Mesenchymal stem cell (in vitro differentiated cells and primary cell): ENCODE measurements around the gene CYP11A1.

Experiments used
- DNase-seq: peaks from one replicate; pipeline ENCODE4 v3.0.0-alpha.2; 2013
- H2AFZ ChIP-seq: one replicate; pipeline ENCODE4 v1.6.1; 2013; ENCODE audit warnings: low read depth, mild to moderate bottlenecking, control low read depth, inconsistent platforms, low read length, moderate library complexity
- H2AK5ac ChIP-seq: 2 replicates; pipeline ENCODE4 v1.6.1; 2013; ENCODE audit warnings: low read length, moderate library complexity, mild to moderate bottlenecking, inconsistent platforms; ENCODE audit not compliant: severe bottlenecking
- H2BK120ac ChIP-seq: one replicate; pipeline ENCODE4 v1.6.1; 2013; ENCODE audit warnings: low read depth, mild to moderate bottlenecking, inconsistent platforms, low read length, moderate library complexity
- H2BK12ac ChIP-seq, 2 experiments: one replicate each; pipeline ENCODE4 v1.6.1; 2013; ENCODE audit warnings: inconsistent platforms in 2 of 2, low read length in 2 of 2, mild to moderate bottlenecking in 2 of 2, moderate library complexity in 2 of 2, control low read depth in 1 of 2
- H2BK15ac ChIP-seq: one replicate; pipeline ENCODE4 v1.6.1; 2013; ENCODE audit warnings: mild to moderate bottlenecking, low read depth, inconsistent platforms; ENCODE audit not compliant: poor library complexity, severe bottlenecking
- H2BK5ac ChIP-seq: 2 replicates; pipeline ENCODE4 v1.6.1; 2013; ENCODE audit warnings: low read depth, mild to moderate bottlenecking, low read length, control low read depth, inconsistent platforms; ENCODE audit not compliant: poor library complexity, severe bottlenecking
- H3K14ac ChIP-seq, 2 experiments: one replicate each; pipeline ENCODE4 v1.6.1; 2013; ENCODE audit warnings: inconsistent platforms in 2 of 2, low read length in 2 of 2, control low read depth in 1 of 2, mild to moderate bottlenecking in 1 of 2, moderate library complexity in 1 of 2
- H3K18ac ChIP-seq, 2 experiments: one replicate each; pipeline ENCODE4 v1.6.1; 2013; ENCODE audit warnings: inconsistent platforms in 2 of 2, low read length in 2 of 2, control low read depth in 1 of 2, low read depth in 1 of 2, mild to moderate bottlenecking in 1 of 2
- H3K23ac ChIP-seq, 2 experiments: one replicate each; pipeline ENCODE4 v1.6.1; 2013; ENCODE audit warnings: inconsistent platforms in 2 of 2, low read length in 2 of 2, mild to moderate bottlenecking in 2 of 2, moderate library complexity in 2 of 2, control low read depth in 1 of 2
- H3K27ac ChIP-seq: 2 replicates; pipeline ENCODE4 v1.5.1; 2013; ENCODE audit warnings: mild to moderate bottlenecking, moderate library complexity, low read length, control low read depth, inconsistent platforms; ENCODE audit not compliant: poor library complexity, severe bottlenecking
- H3K27me3 ChIP-seq, 2 experiments: 2 replicates each; pipeline versions ENCODE4 v1.6.1 to v1.7.0; 2013; ENCODE audit warnings: low read length in 2 of 2, mild to moderate bottlenecking in 2 of 2, moderate library complexity in 2 of 2, control low read depth in 1 of 2, inconsistent platforms in 1 of 2; ENCODE audit not compliant: control insufficient read depth in 1 of 2, insufficient read depth in 1 of 2
- H3K36me3 ChIP-seq, 2 experiments: 2 replicates each; pipeline versions ENCODE4 v1.6.1 to v1.7.0; 2013; ENCODE audit warnings: low read length in 2 of 2, control low read depth in 1 of 2, inconsistent platforms in 1 of 2, low read depth in 1 of 2, mild to moderate bottlenecking in 1 of 2; ENCODE audit not compliant: insufficient read depth in 2 of 2, control insufficient read depth in 1 of 2
- H3K4ac ChIP-seq, 2 experiments: one replicate each; pipeline ENCODE4 v1.6.1; 2013; ENCODE audit warnings: inconsistent platforms in 2 of 2, low read length in 2 of 2, mild to moderate bottlenecking in 2 of 2, moderate library complexity in 2 of 2, control low read depth in 1 of 2, low read depth in 1 of 2
- H3K4me1 ChIP-seq: 2 replicates; pipeline ENCODE4 v1.6.1; 2013; ENCODE audit warnings: low read depth, low read length, control low read depth; ENCODE audit not compliant: control insufficient read depth, insufficient read depth
- H3K4me2 ChIP-seq: 2 replicates; pipeline ENCODE4 v1.6.1; 2013; ENCODE audit warnings: low read length, mild to moderate bottlenecking, inconsistent platforms; ENCODE audit not compliant: poor library complexity, severe bottlenecking
- H3K4me3 ChIP-seq, 2 experiments: 2 replicates each; pipeline versions ENCODE4 v1.5.1 to v1.7.0; 2013; ENCODE audit warnings: low read length in 2 of 2, mild to moderate bottlenecking in 2 of 2, control low read depth in 1 of 2, low read depth in 1 of 2; ENCODE audit not compliant: insufficient read depth in 1 of 2
- H3K79me1 ChIP-seq: replicated peaks from 2 replicates; pipeline ENCODE4 v1.6.1; 2013; ENCODE audit warnings: mild to moderate bottlenecking, control low read depth, low read length, inconsistent platforms; ENCODE audit not compliant: poor library complexity, severe bottlenecking
- H3K9ac ChIP-seq: 2 replicates; pipeline ENCODE4 v1.7.0; 2013; ENCODE audit warnings: mild to moderate bottlenecking, low read length, moderate library complexity
- H3K9me3 ChIP-seq: 2 replicates; pipeline ENCODE4 v1.7.0; 2013; ENCODE audit warnings: mild to moderate bottlenecking, low read length; ENCODE audit not compliant: control insufficient read depth
- H4K8ac ChIP-seq: one replicate; pipeline ENCODE4 v1.6.1; 2013; ENCODE audit warnings: inconsistent platforms, mild to moderate bottlenecking, low read length, moderate library complexity
- H4K91ac ChIP-seq: one replicate; pipeline ENCODE4 v1.6.1; 2013; ENCODE audit warnings: mild to moderate bottlenecking, low read length, inconsistent platforms
- WGBS: methylation state at CpG from one replicate; pipeline ENCODE4 v1.1.7; 2013; ENCODE audit warnings: mixed read lengths; 5-methylcytosine and 5-hydroxymethylcytosine counted together

Gene CYP11A1

DNA sequence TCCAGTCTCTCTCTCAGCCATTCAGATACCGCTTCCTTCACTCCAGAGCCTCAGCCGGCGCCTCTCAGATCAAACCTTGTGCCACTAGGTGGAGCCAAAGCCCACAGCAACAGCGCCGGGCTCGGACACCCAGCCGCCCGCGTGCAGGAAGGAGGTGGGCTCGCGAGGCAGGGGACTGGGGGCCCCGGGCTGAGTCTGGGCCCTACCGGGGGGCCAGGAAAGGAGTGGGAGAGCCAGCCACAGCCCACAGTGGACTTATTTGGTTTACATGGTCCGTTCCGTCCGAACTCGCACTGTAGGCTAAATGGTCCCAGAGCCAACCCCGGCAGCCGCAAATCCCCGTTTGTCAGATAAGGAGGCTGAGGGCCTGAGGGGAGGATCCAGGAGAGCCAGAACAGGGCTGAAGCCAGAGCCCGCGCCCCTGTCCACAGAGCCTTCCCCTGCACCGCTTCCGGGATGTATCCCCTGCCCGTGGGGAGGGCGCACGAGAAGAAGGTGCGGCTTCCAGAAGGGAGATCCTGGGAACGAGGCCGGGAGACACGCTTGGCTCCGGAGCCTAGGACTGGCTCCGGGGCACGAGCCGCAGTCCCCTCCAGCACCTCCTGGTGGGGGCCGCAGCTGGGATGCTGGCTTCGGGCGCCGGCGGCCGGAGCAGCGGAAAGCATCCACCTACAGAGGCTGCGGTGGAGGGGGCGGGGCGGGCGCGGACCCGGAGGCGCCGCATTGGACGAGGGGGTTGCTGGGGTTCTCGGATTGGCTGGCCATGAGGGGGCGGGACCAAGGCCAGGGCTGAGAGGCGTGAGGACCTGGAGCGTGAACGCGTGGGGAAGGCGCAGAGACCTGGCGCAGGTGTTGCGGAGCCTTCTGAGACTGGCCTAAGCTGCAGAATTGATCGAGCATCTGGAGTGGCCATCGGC lies 6.5 kb upstream of the CYP11A1 start:
- no peaks in the 10 kb centered on the region for H3K79me1 ChIP-seq

DNA sequence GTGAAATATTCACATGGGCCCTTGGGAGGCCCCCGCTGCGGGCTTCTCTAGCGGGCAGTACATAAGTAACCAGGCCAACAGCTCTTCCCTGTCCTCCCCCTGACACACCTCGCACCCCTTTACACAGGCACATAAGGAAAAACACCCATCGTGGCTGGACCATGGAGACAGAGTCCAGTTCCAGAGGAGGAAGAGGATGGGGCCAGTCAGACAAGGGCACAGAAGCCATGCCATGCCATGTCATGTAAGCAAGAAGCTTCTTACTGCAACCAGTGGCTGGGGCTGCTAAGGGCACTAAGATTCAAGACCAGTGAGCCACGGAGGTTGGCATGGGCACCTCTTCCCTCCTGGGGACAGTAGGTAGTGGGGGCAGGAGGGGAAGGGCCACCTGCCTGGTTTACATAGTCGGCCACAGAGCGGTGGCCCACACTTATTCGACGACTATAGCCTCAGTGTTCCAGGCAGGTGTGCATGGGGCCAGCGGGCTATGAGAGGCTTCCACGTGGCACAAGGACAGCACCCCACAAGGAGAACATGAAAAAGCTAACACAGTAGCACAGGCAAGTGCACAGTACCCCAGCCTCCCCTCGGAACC lies 5.7 kb upstream of the CYP11A1 start:
- Histone ChIP-seq H3K36me3 (no peaks in the 10 kb centered on the region), H3K79me1 (no peaks in the 10 kb centered on the region), H3K9ac (no peak overlapping the region), H3K9me3 (no peaks in the 10 kb centered on the region), H3K4me3 (no peak overlapping the region), H2BK5ac (no peak overlapping the region), H2BK12ac (no peak overlapping the region), H4K91ac (no peak overlapping the region), H2BK120ac (no peak overlapping the region), H3K27ac (no peak overlapping the region), H3K4me2 (no peak overlapping the region), H3K23ac (no peak overlapping the region), H3K27me3 (peaks cover 0 to 37% of the 10 kb centered on the region in 2 experiments), H3K14ac (no peak overlapping the region), H2AK5ac (no peak overlapping the region), H2AFZ (no peak overlapping the region), H3K18ac (no peak overlapping the region), H2BK15ac (no peak overlapping the region), H4K8ac (no peak overlapping the region), H3K4ac (no peak overlapping the region), H3K4me1 (peaks cover 9% of the 10 kb centered on the region)
- no peak for DNase-seq
- WGBS = 63% methylated on average over 13 of the region's 13 CpGs

More for the DNA sequence above, 6.5 kb upstream of the CYP11A1 start:
- Histone ChIP-seq H3K18ac (peak overlapping the region in 1 of 2 experiments; percentile 71), H4K8ac (peak overlapping the region; percentile 3), H4K91ac (no peak overlapping the region), H3K36me3 (no peaks in the 10 kb centered on the region), H2BK12ac (peak overlapping the region in 1 of 2 experiments; percentile 27), H3K9me3 (no peaks in the 10 kb centered on the region), H3K27me3 (peaks cover 0 to 34% of the 10 kb centered on the region in 2 experiments), H2BK5ac (no peak overlapping the region), H3K4me1 (peaks cover 12% of the 10 kb centered on the region), H3K27ac (peak overlapping the region; percentile 63), H3K14ac (no peak overlapping the region), H3K4me3 (peak overlapping the region; percentile 61 to 89), H2BK15ac (no peak overlapping the region), H2AFZ (peak overlapping the region; percentile 54), H3K4me2 (peak overlapping the region; percentile 95), H3K9ac (peak overlapping the region; percentile 62), H2AK5ac (no peak overlapping the region), H3K23ac (peak overlapping the region in 1 of 2 experiments; percentile 41), H2BK120ac (no peak overlapping the region), H3K4ac (peak overlapping the region in 1 of 2 experiments; percentile 24)
- under 1% methylated on average over 61 of the region's 62 CpGs for whole genome bisulfite sequencing
- DNase-seq = peak; percentile 90

DNA sequence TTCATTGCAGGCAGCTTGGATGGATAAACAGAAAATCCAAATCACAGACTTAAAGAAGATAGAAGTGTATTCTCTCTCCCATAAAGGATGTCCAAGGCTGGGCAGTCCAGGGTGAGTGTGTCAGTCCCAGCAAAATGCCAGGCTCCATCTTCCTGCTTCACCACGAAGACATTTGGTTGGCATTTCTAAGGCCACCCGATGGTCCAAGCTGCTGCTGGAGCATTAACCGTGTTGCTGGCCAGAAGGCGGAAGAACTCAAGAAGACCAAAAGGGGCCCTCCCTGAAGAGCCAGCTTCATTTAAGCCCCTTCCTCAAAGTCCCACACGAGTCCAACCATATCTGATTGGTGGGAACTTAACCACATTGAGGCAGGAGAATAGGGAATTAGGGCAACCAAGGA lies 3.0 kb upstream of the CYP11A1 start:
- no peak overlapping the region for H3K27ac ChIP-seq
- H3K4me3 ChIP-seq = no peak overlapping the region
- 92% methylated on average over 5 of the region's 5 CpGs for WGBS
- H3K9me3 ChIP-seq = no peaks in the 10 kb centered on the region
- H2AK5ac ChIP-seq = no peak overlapping the region
- H3K36me3 ChIP-seq = no peaks in the 10 kb centered on the region
- no peak overlapping the region for H2BK5ac ChIP-seq
- no peak overlapping the region for H3K4me2 ChIP-seq
- no peak overlapping the region for H2AFZ ChIP-seq
- no peak overlapping the region for H3K4ac ChIP-seq
- DNase-seq = no peak
- no peak overlapping the region for H4K8ac ChIP-seq
- no peak overlapping the region for H3K18ac ChIP-seq
- no peak overlapping the region for H3K9ac ChIP-seq
- no peaks in the 10 kb centered on the region for H3K79me1 ChIP-seq
- no peak overlapping the region for H2BK15ac ChIP-seq
- peaks cover 0 to 46% of the 10 kb centered on the region in 2 experiments for H3K27me3 ChIP-seq
- H3K14ac ChIP-seq = no peak overlapping the region
- H3K4me1 ChIP-seq = peaks cover 18% of the 10 kb centered on the region
- H4K91ac ChIP-seq = no peak overlapping the region
- no peak overlapping the region for H2BK12ac ChIP-seq
- H3K23ac ChIP-seq = no peak overlapping the region
- H2BK120ac ChIP-seq = no peak overlapping the region

DNA sequence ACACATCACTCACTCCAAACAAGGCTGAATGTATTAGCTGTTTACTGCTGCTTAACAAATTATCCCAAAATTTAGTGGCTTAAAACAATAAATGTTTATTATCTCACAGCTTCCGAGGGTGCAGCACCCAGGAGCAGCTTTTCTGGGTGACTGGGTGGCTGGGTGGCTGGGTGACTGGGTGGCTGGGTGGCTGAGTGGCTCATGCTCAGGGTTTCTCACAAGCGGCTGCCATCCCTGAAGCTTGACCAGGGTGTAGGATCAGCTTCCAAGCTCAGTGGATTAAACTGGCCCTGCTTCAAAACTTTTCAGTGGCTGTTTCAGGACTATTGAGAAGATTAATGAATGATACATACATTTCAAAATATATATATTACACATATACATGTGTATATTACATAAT lies 2.3 kb upstream of the CYP11A1 start:
- no peaks in the 10 kb centered on the region for H3K9me3 ChIP-seq
- H3K9ac ChIP-seq = no peak overlapping the region
- no peak overlapping the region for H2BK120ac ChIP-seq
- H3K14ac ChIP-seq = no peak overlapping the region
- no peak overlapping the region for H4K8ac ChIP-seq
- no peak overlapping the region for H3K4me2 ChIP-seq
- H3K4me1 ChIP-seq = peaks cover 20% of the 10 kb centered on the region
- no peak overlapping the region for H3K18ac ChIP-seq
- no peak overlapping the region for H4K91ac ChIP-seq
- no peak for DNase-seq
- H3K4me3 ChIP-seq = no peak overlapping the region
- H3K79me1 ChIP-seq = no peaks in the 10 kb centered on the region
- H3K27ac ChIP-seq = no peak overlapping the region
- no peak overlapping the region for H2BK5ac ChIP-seq
- H3K27me3 ChIP-seq = peaks cover 0 to 50% of the 10 kb centered on the region in 2 experiments
- no peak overlapping the region for H3K23ac ChIP-seq
- no peak overlapping the region for H2AFZ ChIP-seq
- WGBS = 80% methylated on average over 1 of the region's 2 CpGs
- no peak overlapping the region for H2BK15ac ChIP-seq
- no peak overlapping the region for H3K4ac ChIP-seq
- no peak overlapping the region for H2AK5ac ChIP-seq
- H3K36me3 ChIP-seq = no peaks in the 10 kb centered on the region
- no peak overlapping the region for H2BK12ac ChIP-seq
